Amniotic stem cell (primary cell): ENCODE results near the gene ODAD2.
"Not testable (repeated sequence)": the region's sequence is repeated elsewhere in the genome, so short reads cannot be mapped to it uniquely, and the experiment has no call there.

Experiments used
- DNase-seq: peaks from one replicate; lab custom pipeline; 2025; lab: John Stamatoyannopoulos, UW

ODAD2 gene, protein sequence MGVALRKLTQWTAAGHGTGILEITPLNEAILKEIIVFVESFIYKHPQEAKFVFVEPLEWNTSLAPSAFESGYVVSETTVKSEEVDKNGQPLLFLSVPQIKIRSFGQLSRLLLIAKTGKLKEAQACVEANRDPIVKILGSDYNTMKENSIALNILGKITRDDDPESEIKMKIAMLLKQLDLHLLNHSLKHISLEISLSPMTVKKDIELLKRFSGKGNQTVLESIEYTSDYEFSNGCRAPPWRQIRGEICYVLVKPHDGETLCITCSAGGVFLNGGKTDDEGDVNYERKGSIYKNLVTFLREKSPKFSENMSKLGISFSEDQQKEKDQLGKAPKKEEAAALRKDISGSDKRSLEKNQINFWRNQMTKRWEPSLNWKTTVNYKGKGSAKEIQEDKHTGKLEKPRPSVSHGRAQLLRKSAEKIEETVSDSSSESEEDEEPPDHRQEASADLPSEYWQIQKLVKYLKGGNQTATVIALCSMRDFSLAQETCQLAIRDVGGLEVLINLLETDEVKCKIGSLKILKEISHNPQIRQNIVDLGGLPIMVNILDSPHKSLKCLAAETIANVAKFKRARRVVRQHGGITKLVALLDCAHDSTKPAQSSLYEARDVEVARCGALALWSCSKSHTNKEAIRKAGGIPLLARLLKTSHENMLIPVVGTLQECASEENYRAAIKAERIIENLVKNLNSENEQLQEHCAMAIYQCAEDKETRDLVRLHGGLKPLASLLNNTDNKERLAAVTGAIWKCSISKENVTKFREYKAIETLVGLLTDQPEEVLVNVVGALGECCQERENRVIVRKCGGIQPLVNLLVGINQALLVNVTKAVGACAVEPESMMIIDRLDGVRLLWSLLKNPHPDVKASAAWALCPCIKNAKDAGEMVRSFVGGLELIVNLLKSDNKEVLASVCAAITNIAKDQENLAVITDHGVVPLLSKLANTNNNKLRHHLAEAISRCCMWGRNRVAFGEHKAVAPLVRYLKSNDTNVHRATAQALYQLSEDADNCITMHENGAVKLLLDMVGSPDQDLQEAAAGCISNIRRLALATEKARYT

DNA sequence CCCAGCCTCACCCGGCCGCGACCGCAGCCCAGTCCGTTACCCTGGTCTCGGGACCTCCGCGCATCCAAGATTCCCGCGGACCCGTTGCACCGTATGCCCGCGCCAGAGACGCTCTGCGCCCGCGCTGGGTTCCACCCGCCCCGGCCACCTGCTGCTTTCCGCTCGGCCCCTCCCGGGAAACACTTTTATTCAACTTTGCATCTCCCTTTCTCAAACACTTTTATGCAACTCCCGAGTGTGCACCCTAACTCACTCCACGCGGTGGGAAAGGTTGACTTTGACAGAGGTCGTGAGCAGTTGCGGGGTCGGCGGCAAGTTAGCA, at the start of gene ODAD2:
Gene ODAD2, minus strand, starts transcription at position 126 of the 322 bp plus-strand sequence. CDS start 3,937 bp downstream, outside the sequence.
- no peak for DNase-seq

DNA sequence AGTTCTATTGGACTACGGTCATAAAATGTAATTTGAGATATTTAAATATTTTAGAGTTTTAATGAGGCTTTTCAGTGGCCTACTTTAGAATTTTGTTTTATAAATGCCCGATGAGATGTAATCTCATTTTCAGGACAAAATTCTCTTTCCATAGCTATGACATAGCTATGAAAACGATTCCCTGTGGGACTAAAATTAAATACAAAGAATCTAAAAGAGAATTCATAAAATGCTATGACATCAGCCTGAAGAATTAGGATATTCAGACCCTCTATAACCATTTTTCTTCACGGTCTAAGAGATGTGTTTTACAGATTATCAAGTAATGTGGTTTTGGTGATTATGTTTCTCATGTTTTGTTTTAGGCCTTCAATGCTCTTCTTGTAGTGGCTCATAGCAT, 48.2 kb upstream of the ODAD2 start:
- DNase-seq, result no peak

DNA sequence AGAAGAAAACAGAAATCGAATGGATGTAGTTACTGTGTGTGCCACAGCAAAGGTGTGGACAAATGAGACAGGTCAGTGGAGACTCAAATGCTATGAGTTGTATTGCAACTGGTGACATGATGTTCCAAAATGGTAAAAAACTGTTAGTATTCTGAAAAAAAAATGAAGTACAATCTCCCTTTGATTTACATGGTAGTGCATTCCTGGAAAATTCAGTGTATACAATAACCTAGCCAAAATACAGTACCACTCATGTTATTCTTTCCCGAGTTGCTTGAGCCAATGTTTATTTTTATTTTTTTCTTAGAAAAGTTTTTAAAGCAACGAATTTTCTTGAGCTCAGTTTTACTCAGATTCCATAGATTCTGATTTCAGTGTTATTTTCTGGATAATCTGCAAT, 47.7 kb upstream of the ODAD2 start:
- no peak for DNase-seq

DNA sequence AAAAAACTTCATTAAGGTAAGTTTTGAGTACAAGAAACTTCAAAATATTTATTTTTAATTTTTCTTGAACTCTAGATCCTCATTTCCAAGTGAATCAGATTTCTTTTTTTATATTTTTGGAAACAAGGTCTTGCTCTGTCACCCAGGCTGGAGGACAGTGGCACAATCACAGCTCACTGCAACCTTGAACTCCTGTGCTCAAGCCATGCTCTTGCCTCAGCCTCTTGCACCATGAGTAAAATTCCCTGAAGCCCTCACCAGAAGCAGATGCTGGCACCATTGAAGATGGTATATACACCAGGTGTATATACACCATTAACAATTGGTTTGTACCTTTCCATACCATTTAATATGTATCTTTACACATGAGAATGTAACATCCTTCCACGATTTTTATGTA, 45.1 kb upstream of the ODAD2 start:
- DNase-seq, result no peak

DNA sequence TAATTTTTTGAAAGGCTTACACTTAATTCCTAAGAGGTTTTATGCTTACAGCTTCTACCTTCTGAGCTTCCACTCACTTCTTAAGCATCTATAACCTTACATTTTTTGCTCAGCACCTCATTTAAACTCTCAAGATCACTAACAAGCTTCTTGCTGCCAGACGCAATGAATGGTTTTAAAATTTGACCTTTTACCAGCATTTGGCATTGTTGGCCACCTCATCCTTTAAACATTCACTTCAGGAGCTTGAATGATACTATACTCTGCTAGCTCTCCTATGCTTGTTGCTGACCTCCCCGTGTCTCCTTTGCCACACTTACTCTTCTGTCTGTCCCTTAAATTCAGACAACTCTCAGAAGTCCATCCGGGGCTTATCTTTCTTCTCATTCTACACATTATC, 37.7 kb upstream of the ODAD2 start:
- no peak for DNase-seq

DNA sequence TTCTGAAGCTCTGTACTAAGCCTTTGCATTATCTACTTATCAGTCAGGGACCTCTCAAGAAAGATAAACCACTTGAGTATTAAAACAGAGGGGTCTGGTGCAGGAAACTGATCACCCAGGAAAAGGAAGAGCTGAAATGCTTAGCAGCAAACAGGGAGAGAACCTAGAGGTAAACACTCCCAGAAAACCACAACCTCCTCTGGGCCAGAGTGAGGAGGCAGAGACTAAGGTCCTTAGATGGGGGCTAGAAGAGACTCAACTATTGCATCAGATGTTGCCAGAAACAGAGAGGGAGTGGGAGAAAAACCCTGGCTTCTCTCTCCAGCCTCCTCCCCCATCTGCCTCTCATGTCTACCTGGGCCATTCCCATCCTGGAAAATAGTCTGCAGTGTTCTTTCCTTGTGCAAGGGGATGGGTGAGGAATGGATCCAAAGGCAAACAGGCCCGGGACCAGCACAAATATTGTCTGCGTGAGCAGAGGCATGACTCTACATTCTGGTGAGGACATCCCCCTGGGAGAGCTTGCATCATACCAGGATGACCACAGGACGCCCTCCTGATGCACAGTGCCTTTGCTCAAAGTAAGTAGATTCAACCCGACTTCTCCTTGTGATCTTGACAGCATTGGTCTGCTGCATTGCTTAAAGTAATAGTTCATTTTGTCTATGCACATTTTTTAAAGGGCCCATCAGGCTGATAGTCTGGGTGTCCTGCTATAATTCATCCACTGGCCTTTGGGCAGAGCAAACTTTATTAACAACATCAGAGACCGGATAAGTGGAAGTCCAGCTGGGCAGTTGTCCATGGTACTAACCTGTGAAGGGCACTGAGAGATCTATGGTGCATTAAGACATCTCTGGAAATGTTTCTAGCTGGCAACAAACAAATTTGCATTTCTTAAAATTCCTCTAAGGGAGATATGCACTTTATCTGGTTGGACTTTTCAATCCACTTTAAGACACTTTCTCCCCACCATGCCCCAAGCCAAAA, 22.4 kb upstream of the ODAD2 start:
- DNase-seq, result no peak

DNA sequence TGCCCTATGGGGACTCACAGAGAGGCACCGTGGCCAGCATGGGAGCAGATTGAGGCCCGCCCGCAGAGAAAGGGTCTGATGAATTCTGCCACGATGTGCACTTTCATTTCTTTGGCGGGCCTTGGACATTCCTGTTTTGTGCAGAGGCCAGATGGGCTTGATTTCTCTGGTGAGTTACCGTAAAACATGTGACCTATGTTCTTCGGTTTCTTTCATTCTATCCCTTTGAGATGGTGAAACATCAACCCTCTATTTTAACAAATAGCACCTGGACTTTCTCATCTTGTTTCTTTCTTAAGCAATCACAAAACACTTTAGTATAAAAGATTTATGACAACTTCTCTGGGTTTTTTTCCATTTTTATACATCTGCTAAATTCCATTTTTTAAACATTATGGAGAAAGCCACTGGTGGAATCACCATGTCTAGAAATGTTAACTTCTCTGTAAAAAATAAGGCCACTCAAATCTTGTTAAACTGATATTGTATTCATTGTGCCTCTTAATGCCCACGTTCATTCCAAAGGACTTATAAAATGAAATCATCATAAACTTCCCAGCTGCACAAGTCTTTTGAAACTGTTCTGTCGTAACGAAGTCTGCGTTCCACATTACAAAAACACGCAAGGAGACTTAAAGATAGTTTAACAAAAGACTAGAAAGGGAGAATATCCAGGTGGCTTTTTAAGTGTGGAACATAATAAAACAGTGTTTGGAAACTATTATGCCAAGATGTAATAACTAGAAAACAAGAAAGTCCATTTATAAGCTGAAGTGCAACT, 21.4 kb upstream of the ODAD2 start:
- DNase-seq, result no peak

DNA sequence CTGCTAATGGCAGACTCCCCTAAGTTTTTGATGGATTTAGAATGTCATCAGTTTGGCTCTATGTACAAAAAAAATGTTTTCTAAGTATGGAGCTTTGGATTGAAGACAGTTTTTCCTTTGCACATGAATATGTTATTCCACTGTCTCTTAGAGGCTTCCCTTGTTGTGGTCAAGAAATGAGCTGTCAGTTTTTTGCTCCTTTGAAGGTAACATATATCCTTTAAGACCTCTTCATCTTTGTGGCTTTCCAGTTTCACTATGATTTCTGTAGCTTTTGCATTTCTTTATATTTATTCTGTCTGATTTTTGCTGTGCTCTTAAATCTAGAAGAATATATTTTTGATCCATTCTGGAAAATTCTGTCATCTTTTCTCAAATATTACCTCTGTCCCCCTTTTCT, 15.8 kb upstream of the ODAD2 start:
- no peak for DNase-seq

DNA sequence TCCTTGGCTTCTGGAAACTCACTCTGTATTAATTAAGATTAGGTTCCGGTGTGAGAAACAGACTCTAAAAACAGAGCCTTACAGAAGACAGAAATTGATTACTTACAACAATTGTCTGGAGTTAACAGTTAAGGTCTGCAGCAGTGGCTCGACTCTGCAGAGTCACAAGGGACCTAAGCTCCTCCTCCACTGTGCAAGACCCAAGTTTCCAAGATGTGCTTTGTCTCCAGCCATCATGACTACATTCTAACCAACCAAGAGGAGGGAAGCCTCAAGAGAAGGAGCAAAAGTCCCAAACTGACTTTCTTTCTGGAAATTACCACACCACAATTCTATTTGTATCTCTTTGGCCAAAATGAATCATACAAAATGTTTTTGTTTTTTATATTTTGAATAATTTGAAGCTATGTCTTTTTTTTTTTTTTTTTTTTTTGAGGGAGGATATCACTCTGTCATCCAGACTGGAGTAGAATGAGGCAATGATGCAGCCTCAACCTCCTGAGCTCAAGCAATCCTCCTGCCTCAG, 14.2 kb upstream of the ODAD2 start:
- DNase-seq, result no peak

DNA sequence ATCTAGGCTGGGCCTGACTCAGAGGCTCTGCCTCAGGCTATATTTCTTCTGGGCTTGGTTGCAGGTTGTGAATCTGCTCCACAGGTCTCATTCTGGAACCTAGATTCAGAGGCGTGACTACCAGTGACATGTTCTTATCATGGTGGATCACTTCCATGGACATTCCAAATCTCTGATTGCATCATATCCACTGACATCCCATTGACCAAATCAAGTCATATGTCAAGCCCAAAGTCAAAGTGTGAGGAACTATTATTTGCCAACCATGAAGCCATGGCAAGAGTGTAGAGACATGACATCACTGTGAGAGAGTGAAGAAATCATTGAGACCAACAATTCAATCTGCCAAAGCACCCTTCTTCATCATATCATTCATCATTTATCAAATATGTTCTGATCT, 11.9 kb upstream of the ODAD2 start:
- no peak for DNase-seq

DNA sequence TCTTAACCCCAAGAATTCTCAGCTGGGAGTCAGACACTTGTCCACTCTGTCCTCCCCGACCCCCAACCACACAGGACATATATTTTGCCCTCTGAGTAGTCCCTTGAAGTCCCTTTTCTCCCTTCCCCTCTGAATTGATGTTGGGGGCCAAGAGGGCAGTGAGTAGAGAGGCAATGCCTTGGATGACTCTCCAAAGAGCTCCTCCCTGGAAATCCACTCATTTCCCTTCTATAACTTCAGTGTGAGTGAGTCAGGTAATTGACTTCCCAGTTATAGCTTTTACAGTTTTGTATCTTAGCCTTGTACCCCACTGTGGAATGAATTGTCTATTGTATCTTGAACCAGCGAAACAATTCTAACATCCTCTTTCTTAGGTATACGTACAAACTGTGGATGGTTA, 9.2 kb upstream of the ODAD2 start:
- DNase-seq, result no peak

DNA sequence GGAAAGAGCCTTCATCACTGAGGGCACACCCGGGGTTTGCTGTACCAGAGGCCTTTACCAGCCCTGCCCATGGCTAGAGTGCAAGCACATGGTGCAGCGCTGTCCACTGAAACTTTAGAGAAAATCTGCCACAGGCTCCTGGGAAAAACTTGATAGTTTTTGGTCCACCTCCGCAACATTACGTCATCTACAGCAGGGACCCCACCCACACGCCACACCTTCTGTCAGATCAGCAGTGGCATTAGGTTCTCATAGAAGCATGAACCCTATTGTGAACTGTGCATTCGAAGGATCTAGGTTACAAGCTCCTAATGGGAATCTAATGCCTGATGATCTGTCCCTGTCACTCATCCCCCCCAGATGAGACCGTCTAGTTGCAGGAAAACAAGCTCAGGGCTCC, 2.5 kb upstream of the ODAD2 start:
- DNase-seq, result no peak

DNA sequence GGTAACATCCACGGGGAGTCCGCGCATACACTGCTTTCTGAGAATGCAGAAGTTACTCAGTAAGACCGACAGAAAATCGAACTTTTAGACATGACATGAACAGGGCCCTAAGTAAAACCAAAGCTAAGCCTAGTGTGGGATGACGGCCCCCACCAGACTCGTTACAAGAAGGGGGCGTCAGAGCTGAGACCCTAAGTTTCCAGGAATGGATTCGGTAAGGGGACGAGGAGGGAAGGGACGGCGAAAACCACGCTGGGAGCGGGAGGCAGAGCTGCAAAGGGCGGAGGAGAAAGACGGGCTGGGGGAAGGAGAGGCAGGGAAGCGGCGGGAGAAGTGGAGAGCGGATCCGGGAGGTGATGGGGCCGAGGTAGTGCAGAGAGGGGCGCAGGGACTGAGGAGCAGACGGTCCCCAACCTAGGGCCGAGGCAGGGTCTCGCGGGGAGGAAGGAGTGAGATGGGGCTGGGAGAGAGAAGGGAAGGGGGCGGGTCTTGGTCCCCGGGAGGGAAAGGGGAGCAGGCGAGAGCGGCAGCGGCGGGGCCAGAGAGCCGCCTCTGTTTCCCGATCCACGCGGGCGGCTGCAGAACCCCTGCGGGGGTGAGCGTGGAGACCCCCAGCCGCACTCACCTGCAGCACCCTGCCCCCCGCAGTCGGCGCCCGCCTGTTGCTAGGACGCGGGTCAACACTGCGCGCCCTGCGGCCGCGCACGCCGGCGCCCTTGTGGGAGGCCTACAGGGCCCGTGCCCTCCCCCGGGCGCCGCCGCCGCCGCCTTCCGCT, 513 bp downstream of the ODAD2 start:
- DNase-seq, result no peak

DNA sequence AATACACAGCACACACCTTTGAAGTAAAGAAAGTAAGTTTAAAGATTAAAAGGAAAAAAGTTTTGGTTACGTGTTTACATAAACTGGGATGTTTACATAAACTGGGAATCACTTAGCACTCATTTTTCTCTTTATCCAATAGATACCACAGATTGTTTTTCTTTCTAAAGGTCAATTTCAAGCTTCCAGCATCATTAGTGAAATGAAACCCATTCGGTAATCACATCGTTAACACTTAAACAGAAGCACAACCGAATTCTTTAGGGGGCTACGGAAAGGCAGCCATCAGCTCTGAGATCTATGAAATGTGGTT, 1.1 kb downstream of the ODAD2 start:
- no peak for DNase-seq

DNA sequence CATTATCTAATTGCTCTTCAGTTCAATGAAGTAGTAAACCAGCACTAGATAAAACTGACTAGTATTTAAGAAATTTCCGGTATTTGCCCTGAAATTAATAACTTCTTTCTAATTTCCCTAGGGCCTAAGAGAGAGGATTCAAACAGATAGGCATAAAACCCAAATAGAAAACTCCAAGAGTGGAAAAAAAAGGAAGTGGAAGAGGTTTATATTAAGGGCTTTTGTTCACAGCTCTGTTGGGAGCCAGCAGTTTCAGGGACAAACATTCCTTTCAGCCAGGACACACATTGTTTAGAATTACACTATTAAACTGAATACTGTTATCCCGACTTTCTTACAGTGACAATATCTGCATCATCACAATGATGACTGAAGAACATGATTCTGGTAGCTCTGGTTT, 3.6 kb downstream of the ODAD2 start:
- no peak for DNase-seq

DNA sequence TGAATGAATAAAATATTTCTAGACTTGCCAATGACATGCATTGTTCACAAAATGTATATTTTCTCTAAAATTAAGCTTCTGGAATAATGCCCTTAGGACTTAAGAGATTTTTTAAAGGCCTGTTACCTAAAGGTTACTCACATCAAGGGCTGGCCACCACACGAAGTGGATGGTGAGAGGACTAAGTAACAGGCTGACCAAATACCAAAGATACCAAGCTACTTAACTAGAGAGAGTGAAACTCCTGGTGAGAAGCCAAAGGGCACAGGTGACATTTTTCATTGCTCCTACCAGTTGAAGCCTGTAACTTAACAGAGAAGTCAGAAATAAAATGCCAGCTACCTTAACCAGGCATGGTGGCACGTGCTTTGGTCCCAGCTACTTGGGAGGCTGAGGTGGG, 9.5 kb downstream of the ODAD2 start:
- not testable (repeated sequence) for DNase-seq

DNA sequence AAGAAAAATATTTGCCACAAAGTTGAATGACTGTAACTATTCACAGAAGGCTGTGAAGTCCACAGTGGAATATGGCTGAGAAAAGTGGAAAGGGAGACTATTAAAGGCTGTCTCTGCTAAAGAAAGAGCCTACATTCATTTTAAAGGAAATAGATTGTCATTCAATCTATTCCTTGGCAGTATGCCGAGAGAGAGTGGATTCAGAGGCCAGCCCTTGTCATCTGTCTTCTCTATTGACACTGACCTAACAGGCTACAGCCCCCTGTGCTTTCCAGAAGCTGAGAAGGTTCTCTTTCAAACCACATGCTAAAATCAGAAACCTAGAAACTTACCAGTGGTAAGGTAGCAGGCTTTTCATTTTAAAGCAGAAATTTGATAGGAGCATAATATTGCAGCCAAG, 12.1 kb downstream of the ODAD2 start:
- no peak for DNase-seq

DNA sequence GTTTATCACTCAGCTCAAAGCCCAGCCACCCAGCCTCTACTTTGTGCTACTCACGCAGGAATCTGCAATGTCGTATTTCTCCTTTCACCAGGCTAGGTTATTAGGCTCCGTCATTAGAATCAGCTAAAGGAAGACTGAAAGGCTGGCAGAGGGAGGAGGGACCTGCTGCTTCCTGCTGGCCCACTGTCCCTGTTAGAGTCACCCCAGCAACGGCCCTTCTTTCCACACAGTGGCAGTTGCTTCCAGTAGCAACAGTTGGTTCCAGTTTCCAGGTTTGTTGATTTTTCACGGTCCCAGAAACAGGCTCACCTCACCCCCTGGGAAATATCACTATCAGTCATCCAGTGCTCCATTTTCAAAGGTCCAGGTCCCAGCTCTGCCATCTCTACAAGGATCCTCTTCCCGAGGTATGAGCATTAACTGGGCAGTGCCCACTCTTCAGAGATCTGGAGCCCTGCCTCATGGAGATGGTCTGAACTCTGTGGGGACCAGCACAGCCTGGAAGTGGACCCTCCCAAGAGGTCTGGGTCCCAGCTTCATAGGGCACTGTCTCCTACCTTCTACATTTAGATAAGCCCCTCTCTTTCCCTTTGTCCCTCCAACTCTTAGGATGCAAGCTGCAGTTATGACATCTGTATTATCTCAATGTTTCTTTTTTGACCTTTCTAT, 15.9 kb downstream of the ODAD2 start:
- no peak for DNase-seq

DNA sequence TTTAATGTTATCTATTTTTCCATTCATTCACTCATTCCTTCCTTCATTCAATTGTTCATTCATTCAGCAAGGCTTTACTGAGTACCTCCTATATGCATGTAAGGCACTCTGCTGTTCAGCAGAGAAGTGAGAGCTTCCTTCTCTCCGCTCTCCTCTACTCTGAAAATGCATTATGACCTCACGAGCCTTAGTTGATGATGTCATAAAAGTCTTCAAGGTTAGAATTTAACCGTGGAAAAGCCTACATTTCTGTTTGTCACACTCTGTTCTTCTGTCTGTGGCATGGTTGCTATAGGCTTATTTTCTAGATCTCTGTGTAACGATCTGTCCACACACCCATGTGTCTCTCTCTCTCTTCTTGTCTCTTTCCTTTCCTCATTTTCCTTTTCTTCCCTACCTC, 17.1 kb downstream of the ODAD2 start:
- no peak for DNase-seq

DNA sequence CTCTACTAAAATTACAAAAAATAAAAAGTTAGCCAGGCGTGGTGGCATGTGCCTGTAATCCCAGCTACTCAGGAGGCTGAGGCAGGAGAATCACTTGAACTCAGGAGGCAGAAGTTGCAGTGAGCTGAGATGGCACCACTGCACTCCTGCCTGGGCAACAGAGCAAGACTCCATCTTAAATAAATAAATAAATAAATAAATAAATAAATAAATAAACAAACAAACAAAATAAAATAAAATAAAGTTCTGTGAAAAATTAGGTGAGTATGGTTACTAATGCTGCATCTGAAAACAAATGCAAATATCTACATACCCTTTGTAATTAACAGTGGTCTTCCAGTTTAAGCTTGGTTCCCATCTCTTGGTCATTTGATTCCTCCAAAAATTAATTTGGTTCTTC, 28.1 kb downstream of the ODAD2 start:
- not testable (repeated sequence) for DNase-seq
